Spleen (tissue), 7 donors: ENCODE measurements around the gene PARD3.

ENCODE experiments used
- CTCF ChIP-seq, 11 experiments: fragments of 200-600 bp in 7 of 11; fragments of 450-650 bp in 4 of 11; sonication (generic) in 4 of 11; IDR thresholded peaks in 8 of 11; conservative IDR thresholded peaks in 3 of 11; 1 replicate in 7 of 11; 2 replicates in 4 of 11; pipeline versions ENCODE4 v1.4.0 to v1.8.0; 2016 to 2021; ENCODE audit warnings: antibody characterized with exemption in 11 of 11, inconsistent platforms in 4 of 11, mild to moderate bottlenecking in 1 of 11
- POLR2AphosphoS5 ChIP-seq, 3 donors: sonication (generic); formaldehyde crosslinking; IDR thresholded peaks; one replicate each; pipeline ENCODE4 v1.5.1; 2017; ENCODE audit warnings: antibody characterized with exemption in 3 of 3
- donor health status: DM: no; HTN: no; CAD: no; lungs with moderate emphysema.
- donor health status: DM: no; HTN: no; CAD: no.
- donor health status: DM: no; HTN: no; CAD: no.

- TF ChIP-seq CTCF (IDR thresholded peaks at IDR 0.05 in 8 of 11, conservative IDR thresholded peaks at IDR 0.05 in 3 of 11) = no peak
- no peak for TF ChIP-seq POLR2AphosphoS5 (IDR thresholded peaks at IDR 0.05)
These were observed 50.6 kb downstream of the PARD3 start for GRCh38 chr10:34764472-34764946.
